Stimulated activated memory B cell treated with anti-CD40 and anti-IgM and Interleukin-4, amounts not matched to agents 10 μg/mL and 1 μg/mL and 100 μg/mL, for 72 hours (primary cell): ENCODE data around the gene DERA.
"Not testable (repeated sequence)": the region's sequence is repeated elsewhere in the genome, so short reads cannot be mapped to it uniquely, and the experiment has no call there.

Experiments
- ATAC-seq: fragments of 150-1000 bp; cut with Tn5 transposase; 2 replicates; pipeline ENCODE4 v1.10.0; 2021
- H3K27ac Mint-ChIP-seq: one replicate; pipeline ENCODE4 v1.8.0; 2022; ENCODE audit warnings: mild to moderate bottlenecking, mixed read lengths
- H3K27me3 Mint-ChIP-seq: one replicate; pipeline ENCODE4 v1.8.0; 2022; ENCODE audit warnings: mixed read lengths
- H3K36me3 Mint-ChIP-seq: one replicate; pipeline ENCODE4 v1.8.0; 2022; ENCODE audit warnings: mixed read lengths
- H3K4me1 Mint-ChIP-seq: one replicate; pipeline ENCODE4 v1.8.0; 2022; ENCODE audit warnings: mixed read lengths
- H3K4me3 Mint-ChIP-seq: one replicate; pipeline ENCODE4 v1.8.0; 2022; ENCODE audit warnings: mild to moderate bottlenecking, moderate library complexity, mixed read lengths
- H3K9me3 Mint-ChIP-seq: one replicate; pipeline ENCODE4 v1.8.0; 2022; ENCODE audit warnings: mixed read lengths

The DERA gene

DNA sequence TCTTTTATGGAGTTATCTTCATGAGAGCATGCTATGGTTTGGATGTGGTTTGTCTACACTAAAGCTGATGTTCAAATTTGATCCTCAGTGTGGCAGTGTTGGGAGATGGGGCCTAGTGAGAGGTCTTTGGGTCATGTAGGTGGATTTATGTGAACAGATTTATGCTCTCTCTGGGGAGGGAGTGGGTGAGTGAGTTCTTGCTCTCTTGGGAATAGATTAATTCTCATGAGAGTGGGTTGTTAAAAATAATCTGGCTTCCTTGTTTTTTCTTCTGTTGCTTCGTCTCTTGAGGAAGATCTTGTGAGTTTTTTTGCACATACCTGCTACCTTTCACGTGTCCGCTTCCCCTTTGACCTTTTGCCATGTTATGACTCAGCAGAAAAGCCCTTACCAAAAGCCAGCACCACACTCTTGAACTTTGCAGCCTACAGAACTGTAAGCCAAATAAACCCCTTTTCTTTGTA is 20.5 kb downstream of the DERA start:
- Mint-ChIP-seq H3K4me3 (no peak overlapping the region), H3K27me3 (no peaks in the 10 kb centered on the region), H3K36me3 (peaks cover 20% of the 10 kb centered on the region), H3K27ac (peak overlapping the region; percentile 61), H3K4me1 (peaks cover 12% of the 10 kb centered on the region), H3K9me3 (peaks cover 7% of the 10 kb centered on the region)
- peak; percentile 90 for ATAC-seq

DNA sequence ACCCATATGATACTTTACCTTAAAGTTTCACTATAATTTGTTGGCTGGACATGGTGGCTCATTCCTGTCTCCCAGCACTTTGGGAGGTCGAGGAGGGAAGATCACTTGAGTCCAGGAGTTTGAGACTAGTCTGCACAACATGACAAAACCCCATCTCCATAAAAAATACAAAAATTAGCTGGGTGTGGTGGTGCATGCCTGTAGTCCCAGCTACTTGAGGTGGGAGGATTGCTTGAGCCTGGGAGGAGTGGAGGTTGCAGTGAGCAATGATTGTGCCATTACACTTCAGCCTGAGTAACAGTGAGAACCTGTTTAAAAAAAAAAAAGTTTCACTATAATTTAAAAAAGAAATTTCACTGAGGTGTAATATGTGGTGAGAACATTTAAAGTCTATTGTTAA is 21.2 kb downstream of the DERA start:
- Mint-ChIP-seq H3K4me1 (peaks cover 17% of the 10 kb centered on the region), H3K27me3 (no peaks in the 10 kb centered on the region), H3K27ac (peak overlapping the region; percentile 61), H3K36me3 (peaks cover 20% of the 10 kb centered on the region), H3K9me3 (peaks cover 7% of the 10 kb centered on the region), H3K4me3 (no peak overlapping the region)
- ATAC-seq, result no peak

DNA sequence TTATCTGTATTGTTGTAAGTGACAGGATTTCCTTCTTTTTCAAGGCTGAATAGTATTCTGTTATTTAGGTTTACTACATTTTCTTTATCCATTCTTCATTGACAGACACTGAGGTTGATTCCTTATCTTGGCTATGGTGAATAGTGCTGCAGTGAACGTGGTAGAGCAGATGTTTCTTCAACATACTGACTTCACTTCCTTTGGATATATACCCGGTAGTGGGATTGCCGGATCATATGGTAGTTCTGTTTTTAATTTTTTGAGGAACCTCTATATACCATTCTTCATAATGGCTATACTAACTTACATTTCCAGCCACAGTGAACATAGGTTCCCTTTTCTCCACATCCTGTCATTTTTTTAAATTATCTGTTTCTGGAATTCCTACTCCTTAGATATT is 21.8 kb downstream of the DERA start:
- no peak for ATAC-seq
- H3K4me3 Mint-ChIP-seq, result no peak overlapping the region
- no peak overlapping the region for H3K27ac Mint-ChIP-seq
- peaks cover 20% of the 10 kb centered on the region for H3K36me3 Mint-ChIP-seq
- peaks cover 7% of the 10 kb centered on the region for H3K9me3 Mint-ChIP-seq
- peaks cover 22% of the 10 kb centered on the region for H3K4me1 Mint-ChIP-seq
- H3K27me3 Mint-ChIP-seq, result no peaks in the 10 kb centered on the region

DNA sequence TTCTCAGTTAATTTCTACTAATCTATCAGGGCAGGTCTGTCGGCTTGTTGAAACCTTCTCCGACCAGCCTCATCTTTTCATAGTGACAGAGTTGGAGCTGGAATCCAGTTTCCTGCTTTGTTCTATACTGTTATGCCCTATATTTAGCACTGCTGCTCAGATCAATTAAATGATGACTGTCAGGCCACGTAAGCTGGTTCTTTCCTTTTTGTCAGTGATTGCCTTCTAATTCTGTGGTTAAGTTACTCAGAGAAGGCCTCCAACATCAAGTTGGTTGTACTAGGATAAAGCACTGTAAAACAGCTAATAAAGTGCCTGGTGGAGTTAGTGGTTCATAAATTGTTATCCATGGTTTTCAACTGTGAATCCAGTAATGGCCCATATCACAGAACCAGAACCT is 22.6 kb downstream of the DERA start:
- Mint-ChIP-seq H3K4me3 (no peak overlapping the region), H3K27me3 (no peaks in the 10 kb centered on the region), H3K9me3 (peaks cover 7% of the 10 kb centered on the region), H3K4me1 (peaks cover 22% of the 10 kb centered on the region), H3K27ac (no peak overlapping the region), H3K36me3 (peaks cover 22% of the 10 kb centered on the region)
- no peak for ATAC-seq

DNA sequence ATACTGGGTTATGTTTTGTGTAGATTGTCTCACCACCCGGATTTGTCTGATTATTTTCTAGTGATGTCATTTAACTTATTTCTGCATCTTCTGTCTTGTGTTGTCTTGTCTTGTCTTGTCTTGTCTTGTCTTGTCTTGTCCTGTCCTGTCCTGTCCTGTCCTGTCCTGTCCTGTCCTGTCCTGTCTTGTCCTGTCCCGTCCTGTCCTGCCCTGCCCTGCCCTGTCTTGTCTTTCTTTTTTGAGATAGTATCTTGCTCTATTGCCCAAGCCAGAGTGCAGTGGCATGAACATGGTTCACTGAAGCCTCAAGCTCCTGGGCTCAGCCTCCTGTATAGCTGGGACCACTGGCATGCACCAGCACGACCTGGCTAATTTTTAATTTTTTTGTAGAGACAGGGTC is 25.6 kb downstream of the DERA start:
- H3K4me1 Mint-ChIP-seq, result peaks cover 20% of the 10 kb centered on the region
- H3K36me3 Mint-ChIP-seq, result peaks cover 27% of the 10 kb centered on the region
- no peak overlapping the region for H3K27ac Mint-ChIP-seq
- ATAC-seq, result no peak
- H3K9me3 Mint-ChIP-seq, result peaks cover 11% of the 10 kb centered on the region
- no peaks in the 10 kb centered on the region for H3K27me3 Mint-ChIP-seq
- H3K4me3 Mint-ChIP-seq, result no peak overlapping the region

GRCh38 chr12:15937902-15938301 is 26.8 kb downstream of the DERA start:
- H3K4me3 Mint-ChIP-seq, result no peak overlapping the region

GRCh38 chr12:15939111-15939510 is 28.0 kb downstream of the DERA start:
- Mint-ChIP-seq H3K27me3 (no peaks in the 10 kb centered on the region), H3K27ac (no peak overlapping the region), H3K36me3 (peaks cover 24% of the 10 kb centered on the region), H3K4me3 (no peak overlapping the region), H3K4me1 (peaks cover 25% of the 10 kb centered on the region), H3K9me3 (peaks cover 7% of the 10 kb centered on the region)
- no peak for ATAC-seq

More at GRCh38 chr12:15937902-15938301, 26.8 kb downstream of the DERA start:
- Mint-ChIP-seq H3K27ac (no peak overlapping the region), H3K4me1 (peaks cover 25% of the 10 kb centered on the region), H3K9me3 (peaks cover 8% of the 10 kb centered on the region), H3K27me3 (no peaks in the 10 kb centered on the region), H3K36me3 (peaks cover 31% of the 10 kb centered on the region)
- no peak for ATAC-seq

DNA sequence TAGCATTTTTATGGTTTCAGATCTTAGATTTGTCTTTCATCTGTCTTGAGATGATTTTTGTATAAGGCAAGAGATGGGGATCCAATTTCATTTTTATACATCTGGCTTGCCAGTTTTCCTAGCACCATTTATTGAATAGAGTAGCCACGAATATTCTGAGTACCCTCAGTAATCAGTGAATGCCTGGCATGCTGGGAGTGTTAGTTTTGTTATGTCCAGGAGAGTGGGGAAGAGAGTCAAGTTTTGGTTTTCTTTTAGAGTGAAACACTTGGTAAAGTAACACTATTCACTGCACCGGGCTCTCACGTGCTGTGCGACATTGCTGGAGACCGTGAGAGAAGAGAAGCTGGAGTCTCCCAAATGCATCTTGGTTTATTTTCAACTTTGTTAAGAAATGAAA is 31.3 kb downstream of the DERA start:
- peaks cover 44% of the 10 kb centered on the region for H3K4me1 Mint-ChIP-seq
- H3K9me3 Mint-ChIP-seq, result peaks cover 9% of the 10 kb centered on the region
- H3K36me3 Mint-ChIP-seq, result peaks cover 42% of the 10 kb centered on the region
- ATAC-seq, result no peak
- no peaks in the 10 kb centered on the region for H3K27me3 Mint-ChIP-seq
- no peak overlapping the region for H3K27ac Mint-ChIP-seq
- H3K4me3 Mint-ChIP-seq, result no peak overlapping the region

DNA sequence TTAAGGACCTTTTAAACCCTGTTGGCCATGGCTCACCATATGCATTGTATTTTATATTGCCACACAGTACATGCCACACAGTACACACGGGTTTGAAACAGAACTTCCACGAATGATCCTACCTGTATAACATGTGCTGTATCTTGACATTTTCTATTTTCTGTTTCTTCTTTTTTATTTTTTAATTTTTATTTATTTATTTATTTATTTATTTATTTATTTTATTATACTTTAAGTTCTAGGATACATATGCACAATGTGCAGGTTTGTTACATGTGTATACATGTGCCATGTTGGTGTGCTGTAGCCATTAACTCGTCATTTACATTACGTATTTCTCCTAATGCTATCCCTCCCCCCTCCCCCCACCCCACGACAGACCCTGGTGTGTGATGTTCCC is 32.4 kb downstream of the DERA start:
- H3K4me3 Mint-ChIP-seq, H3K27ac Mint-ChIP-seq, H3K27me3 Mint-ChIP-seq, ATAC-seq: not testable (repeated sequence)
- Mint-ChIP-seq H3K36me3 (peaks cover 49% of the 10 kb centered on the region), H3K4me1 (peaks cover 41% of the 10 kb centered on the region), H3K9me3 (peaks cover 12% of the 10 kb centered on the region)

DNA sequence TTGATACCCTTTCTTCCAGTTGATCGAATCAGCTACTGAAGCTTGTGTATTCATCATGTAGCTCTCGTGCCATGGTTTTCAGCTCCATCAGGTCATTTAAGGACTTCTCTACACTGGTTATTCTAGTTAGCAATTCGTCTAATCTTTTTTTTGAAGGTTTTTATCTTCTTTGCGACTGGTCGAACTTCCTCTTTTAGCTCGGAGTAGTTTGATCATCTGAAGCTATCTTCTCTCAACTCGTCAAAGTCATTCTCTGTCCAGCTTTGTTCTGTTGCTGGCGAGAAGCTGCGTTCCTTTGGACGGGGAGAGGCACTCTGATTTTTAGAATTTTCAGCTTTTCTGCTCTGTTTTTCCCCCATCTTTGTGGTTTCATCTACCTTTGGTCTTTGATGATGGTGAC is 37.3 kb downstream of the DERA start:
- Mint-ChIP-seq H3K4me1 (peaks cover 34% of the 10 kb centered on the region), H3K36me3 (peaks cover 38% of the 10 kb centered on the region)
- H3K4me3 Mint-ChIP-seq, H3K27me3 Mint-ChIP-seq, ATAC-seq, H3K27ac Mint-ChIP-seq, H3K9me3 Mint-ChIP-seq: not testable (repeated sequence)

DNA sequence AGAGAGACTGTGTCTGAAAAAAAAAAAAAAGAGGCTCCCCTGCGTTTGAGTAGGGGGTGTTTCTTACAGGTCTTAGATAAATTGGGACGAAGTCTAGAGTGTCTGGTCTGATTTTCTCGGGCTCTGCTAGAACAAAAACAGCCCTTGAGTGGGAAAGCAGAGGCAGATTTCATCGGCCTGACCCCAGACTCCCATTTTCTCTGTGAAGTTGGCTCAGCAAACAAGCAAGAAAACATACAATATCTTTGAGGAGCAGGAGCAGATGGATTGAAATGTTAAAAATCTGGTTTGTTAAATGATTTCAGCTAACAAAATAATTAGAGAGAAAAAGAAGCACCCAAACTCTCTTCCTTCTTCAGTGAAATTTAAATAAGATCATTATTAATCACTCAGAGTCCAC is 44.1 kb downstream of the DERA start:
- Mint-ChIP-seq H3K27me3 (no peaks in the 10 kb centered on the region), H3K36me3 (peaks cover 12% of the 10 kb centered on the region), H3K9me3 (no peaks in the 10 kb centered on the region), H3K4me1 (no peaks in the 10 kb centered on the region), H3K27ac (no peak overlapping the region), H3K4me3 (no peak overlapping the region)
- no peak for ATAC-seq

GRCh38 chr12:15956010-15956409 is 44.9 kb downstream of the DERA start:
- peaks cover 19% of the 10 kb centered on the region for H3K36me3 Mint-ChIP-seq
- no peak overlapping the region for H3K4me3 Mint-ChIP-seq
- no peak overlapping the region for H3K27ac Mint-ChIP-seq
- no peaks in the 10 kb centered on the region for H3K4me1 Mint-ChIP-seq
- no peaks in the 10 kb centered on the region for H3K9me3 Mint-ChIP-seq
- no peaks in the 10 kb centered on the region for H3K27me3 Mint-ChIP-seq
- no peak for ATAC-seq

- H3K27ac Mint-ChIP-seq, result no peak overlapping the region
- no peak for ATAC-seq
- no peaks in the 10 kb centered on the region for H3K4me1 Mint-ChIP-seq
- H3K36me3 Mint-ChIP-seq, result peaks cover 24% of the 10 kb centered on the region
- H3K27me3 Mint-ChIP-seq, result no peaks in the 10 kb centered on the region
- H3K9me3 Mint-ChIP-seq, result no peaks in the 10 kb centered on the region
- H3K4me3 Mint-ChIP-seq, result no peak overlapping the region
Measured at GRCh38 chr12:15956413-15957185, 45.5 kb downstream of the DERA start.

- Mint-ChIP-seq H3K4me1 (no peaks in the 10 kb centered on the region), H3K27ac (no peak overlapping the region), H3K9me3 (no peaks in the 10 kb centered on the region), H3K27me3 (no peaks in the 10 kb centered on the region), H3K4me3 (no peak overlapping the region), H3K36me3 (peaks cover 43% of the 10 kb centered on the region)
- ATAC-seq, result no peak
Measured at GRCh38 chr12:15962760-15963159, 51.6 kb downstream of the DERA start.

- H3K36me3 Mint-ChIP-seq, result peaks cover 49% of the 10 kb centered on the region
- H3K9me3 Mint-ChIP-seq, result no peaks in the 10 kb centered on the region
- ATAC-seq, result no peak
- no peaks in the 10 kb centered on the region for H3K4me1 Mint-ChIP-seq
- no peaks in the 10 kb centered on the region for H3K27me3 Mint-ChIP-seq
- H3K4me3 Mint-ChIP-seq, result no peak overlapping the region
- no peak overlapping the region for H3K27ac Mint-ChIP-seq
Measured at GRCh38 chr12:15963271-15963670, 52.1 kb downstream of the DERA start.

DNA sequence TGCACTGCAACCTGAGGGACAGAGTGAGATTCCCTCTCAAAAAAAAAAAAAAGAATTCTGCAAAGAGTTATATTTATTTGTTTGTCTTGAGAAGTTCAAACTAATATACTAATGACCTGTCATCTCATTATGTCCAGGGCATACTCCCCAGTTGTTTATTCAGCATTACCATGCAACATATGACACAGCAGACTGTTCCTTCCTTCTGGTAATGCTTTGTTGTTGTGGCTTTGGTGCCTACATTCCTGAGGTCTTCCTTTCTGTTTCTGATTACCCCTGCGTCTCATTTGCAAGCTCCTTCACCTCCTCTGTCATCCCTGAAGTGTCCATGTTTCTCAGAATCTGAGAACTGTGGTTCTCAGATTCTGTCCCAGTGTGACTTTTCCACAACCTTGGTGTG is 55.3 kb downstream of the DERA start:
- peaks cover 51% of the 10 kb centered on the region for H3K36me3 Mint-ChIP-seq
- H3K27ac Mint-ChIP-seq, result no peak overlapping the region
- H3K27me3 Mint-ChIP-seq, result no peaks in the 10 kb centered on the region
- no peak for ATAC-seq
- H3K4me3 Mint-ChIP-seq, result no peak overlapping the region
- no peaks in the 10 kb centered on the region for H3K9me3 Mint-ChIP-seq
- no peaks in the 10 kb centered on the region for H3K4me1 Mint-ChIP-seq
